NCI-H146 (cell line): ENCODE measurements around the gene CMTM3.
"Not testable (repeated sequence)": the region's sequence is repeated elsewhere in the genome, so short reads cannot be mapped to it uniquely, and the experiment has no call there.

Experiments used
- DNase-seq: peaks from one replicate; lab custom pipeline; 2025; lab: John Stamatoyannopoulos, UW

Gene CMTM3

GRCh38 chr16:66635406-66635805 lies 30.9 kb downstream of the CMTM3 start:
- DNase-seq: no peak

DNA sequence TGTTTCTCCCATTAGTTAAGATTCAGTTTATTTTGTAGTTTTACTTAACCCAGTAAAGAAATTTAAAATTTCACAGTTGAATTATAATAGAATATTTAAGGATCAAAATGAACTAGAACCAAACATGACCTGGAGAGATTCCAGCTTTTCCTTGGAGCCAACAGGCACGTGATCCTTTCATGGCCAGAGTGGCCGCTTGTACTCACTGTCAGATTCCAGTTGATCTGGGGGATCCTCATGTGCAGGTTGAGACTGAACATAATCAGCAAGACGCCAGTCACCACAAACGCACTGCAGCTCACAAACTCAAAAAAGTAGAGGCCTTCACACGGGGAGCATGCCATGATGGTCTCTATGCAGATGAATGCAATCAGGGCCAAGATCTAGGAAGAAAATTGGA lies 31.7 kb downstream of the CMTM3 start:
- DNase-seq: no peak

DNA sequence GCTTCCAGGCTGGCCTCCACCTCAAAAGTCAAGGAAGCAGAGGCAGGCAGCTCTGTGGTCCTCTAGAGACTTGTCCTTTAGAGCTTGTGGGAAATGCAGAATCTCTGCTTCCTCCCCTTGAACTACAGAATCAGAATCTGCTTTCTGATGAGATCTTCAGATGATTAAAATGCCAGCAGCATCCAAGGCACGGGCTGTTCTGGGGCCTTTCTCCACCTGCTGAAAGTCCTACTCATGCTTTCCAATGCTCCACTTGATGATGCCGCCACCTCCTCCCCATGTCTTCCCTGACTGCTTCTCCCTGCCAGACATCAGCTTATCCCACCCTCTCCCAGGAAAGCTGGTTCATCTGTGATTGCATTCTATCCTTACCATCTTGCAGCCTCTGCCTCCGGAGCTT lies 33.3 kb downstream of the CMTM3 start:
- no peak for DNase-seq

DNA sequence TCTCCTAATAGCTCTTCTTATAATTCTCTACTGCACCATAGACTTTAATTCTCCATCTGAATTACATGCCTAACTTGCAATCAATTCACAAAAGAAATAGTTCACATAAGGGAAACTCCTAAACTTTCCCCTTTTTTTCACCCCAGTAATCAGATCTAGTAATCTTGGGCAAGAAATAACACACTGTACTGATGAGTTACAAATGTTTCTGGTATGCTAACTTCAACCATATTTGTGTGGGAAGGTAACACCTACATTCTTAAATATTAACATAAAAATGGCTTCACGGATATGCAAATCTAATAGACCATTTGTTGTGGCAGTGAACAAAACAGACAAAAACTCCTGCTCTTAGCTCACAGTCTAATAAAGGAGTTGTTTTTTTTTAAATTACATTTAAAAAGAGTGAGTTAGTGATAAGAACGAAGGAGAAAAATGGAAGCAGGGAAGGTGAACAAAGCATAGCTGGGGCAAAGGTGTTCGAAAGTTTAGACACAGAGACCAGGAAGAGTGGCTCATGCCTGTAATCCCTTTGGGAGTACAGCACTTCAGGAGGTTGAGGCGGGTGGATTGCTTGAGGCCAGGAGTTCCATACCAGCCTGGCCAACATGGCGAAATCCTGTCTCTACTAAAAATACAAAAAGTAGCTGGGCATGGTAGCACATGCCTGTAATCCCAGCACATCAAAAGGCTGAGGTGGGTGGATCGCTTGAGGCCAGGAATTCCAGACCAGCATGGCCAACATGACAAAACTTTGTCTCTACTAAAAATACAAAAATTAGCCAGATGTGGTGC lies 34.8 kb downstream of the CMTM3 start:
- no peak for DNase-seq

GRCh38 chr16:66640724-66641314 lies 36.3 kb downstream of the CMTM3 start:
- DNase-seq: no peak

DNA sequence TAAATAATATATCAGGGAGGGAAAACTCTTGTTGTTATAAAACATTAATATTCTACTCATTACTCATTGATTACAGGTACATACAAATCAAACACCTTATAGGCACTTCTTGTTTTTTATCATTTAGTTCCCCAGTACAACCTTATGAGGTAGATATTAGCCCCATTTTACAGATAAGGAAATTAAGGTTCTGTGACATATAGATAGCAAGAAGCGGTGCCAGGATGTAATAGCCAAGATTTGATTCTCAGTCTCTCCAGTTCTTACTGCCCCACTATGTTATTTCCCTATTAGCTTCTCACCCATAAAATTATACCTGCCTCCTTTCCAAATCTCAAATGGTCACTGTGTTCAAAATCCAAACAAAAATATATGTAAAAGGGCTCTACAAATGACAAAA lies 36.9 kb downstream of the CMTM3 start:
- DNase-seq: no peak

- no peak for DNase-seq
These were observed 43.4 kb downstream of the CMTM3 start for GRCh38 chr16:66647866-66648265.

DNA sequence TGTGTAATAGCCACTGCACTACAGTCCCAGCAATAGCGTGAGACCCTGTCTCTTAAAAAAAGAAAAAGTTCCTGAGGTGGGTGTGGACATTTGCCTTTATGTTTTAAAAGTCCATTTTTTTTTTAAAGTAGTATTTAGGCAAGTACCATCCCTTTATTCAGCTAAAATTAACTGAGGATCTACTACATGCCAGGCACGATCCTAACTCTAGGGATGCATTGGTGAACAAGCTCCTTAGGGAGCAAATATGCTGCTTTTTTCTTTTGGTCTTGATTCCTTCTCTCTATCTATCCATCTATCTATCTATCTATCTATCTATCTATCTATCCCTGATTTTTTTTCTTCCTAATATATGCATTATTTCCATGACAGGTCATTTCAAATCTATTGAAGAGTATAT lies 44.7 kb downstream of the CMTM3 start:
- DNase-seq: no peak

GRCh38 chr16:66649636-66650205 lies 45.2 kb downstream of the CMTM3 start:
- DNase-seq: no peak

DNA sequence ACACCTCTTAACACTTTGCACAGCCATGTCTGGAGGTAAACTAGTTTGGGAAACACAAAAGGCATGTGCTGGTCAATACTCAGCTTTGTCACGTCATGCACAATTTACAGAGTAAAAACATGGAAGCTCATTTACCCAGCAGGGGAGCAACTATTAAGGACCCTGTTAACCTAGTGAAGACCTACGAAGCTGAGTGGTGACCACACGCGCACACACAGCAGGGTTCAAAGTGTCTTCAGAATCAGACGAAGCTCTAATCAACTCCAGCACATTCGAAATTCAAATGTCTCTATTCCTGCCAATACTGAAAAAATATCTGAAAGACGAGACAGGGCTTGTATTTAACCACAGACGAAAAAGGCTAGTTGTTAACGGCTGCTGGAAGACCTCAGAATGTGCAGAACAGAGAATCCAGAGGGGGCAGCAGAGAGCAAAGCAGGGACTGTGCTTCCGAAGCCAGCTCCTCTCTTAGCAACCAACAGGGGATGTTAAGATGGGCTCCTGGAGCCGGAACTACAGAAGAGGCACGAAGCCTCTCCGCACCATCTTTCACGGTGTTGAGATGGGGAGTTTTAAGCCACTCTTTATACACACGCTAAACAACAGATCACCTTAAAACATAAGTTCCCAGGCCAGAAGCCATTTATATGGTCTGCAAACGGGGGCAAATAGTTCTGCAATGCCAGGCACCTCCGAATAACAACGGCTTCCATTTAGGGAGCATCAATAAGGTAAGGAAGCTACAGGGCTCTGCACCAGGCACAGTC lies 46.4 kb downstream of the CMTM3 start:
- peak; percentile 88 for DNase-seq

- DNase-seq: peak; percentile 12
These were observed 46.9 kb downstream of the CMTM3 start for GRCh38 chr16:66651474-66651765.

- DNase-seq: no peak
These were observed 47.5 kb downstream of the CMTM3 start for GRCh38 chr16:66651965-66652364.

DNA sequence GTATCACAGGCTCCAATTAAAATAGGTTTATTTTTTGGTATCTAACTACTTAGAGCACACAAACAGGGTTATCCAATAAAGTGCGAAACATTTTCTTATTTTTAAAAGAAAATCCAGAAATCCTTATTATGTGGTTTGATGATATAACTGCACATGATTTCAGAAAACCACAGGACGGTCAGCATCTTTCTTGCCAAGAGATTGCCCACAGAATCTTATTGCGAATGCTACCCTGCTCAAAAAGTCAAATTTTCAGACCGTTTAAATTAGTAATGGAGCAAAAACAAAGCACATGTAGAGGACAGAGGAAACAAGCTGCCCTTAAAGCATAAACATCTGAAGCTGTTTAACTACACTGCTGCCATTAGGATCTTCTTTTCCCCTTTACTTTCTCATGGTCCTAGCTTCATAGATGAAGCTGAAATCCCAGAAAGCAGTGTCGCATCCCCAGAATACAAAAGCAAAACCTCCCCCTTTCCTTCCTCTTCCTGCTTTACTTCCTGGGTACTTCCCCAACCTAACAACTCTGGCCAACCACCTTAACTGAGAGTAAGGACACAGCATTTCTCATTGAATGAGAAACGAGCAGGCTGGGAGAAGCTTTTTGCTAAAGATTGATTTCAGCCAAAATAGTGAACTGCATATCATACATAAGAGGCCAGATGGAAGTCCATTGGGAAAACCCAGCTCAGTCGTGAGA lies 48.3 kb downstream of the CMTM3 start:
- DNase-seq: no peak

GRCh38 chr16:66653581-66654350 lies 49.3 kb downstream of the CMTM3 start:
- DNase-seq: no peak

GRCh38 chr16:66656547-66656946 lies 52.0 kb downstream of the CMTM3 start:
- DNase-seq: no peak

DNA sequence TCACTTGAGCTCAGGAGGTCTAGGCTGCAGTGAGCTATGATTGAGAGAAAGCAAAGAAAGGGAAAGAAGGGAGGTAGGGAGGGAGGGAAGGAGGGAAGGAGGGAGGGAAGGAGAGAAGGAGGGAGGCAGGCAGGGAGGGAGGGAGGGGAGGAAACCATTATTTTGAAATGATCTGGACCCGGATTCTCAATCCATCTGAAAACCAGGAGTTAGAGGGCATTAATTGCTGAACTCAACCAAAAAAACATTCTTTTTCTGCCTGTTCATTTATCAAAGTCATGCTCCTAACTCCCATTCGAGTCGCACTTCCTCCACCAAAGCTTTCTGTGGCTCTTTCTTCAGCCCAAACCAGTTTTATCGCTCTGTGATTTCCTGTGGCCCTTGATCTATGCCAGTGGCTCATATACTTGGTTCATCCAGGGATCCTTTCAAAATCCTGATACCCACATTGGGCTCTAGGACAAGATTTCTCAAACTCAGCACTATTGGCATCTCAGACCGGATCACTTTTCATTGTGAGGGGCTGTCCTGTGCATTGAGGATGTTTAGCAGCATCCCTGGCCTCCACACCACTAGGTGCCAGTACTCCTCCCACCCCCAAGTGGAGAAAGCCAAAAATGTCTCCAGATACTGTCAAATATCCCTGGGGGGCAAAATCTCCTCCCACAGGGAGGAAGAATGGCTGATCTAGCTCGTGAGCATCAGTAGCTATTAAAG lies 53.8 kb downstream of the CMTM3 start:
- DNase-seq: peak; percentile 14

DNA sequence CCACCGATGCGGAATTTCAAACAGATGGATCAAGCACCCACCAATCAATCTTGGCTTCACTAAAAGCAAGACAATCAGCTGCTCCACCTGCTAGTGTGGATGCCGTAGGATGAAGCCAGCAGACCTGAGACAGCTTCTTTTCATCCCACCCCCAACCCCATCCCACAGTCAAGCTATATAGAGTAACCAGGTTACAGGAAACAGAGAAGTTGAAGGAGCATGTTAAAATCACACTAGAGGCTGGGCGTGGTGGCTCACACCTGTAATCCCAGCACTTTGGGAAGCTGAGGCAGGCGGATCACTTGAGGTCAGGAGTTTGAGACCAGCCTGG lies 54.3 kb downstream of the CMTM3 start:
- no peak for DNase-seq

GRCh38 chr16:66660422-66661209 lies 56.1 kb downstream of the CMTM3 start:
- DNase-seq: peak; percentile 46

- DNase-seq: no peak
These were observed 56.7 kb downstream of the CMTM3 start for GRCh38 chr16:66661210-66661560.

GRCh38 chr16:66661671-66662346 lies 57.3 kb downstream of the CMTM3 start:
- DNase-seq: not testable (repeated sequence)
